GM12873 (cell line): Measurements from ENCODE around the gene AKAP13.

ENCODE experiments used
- CTCF ChIP-seq: IDR thresholded peaks from 2 replicates; pipeline ENCODE4 v1.5.1; 2012; ENCODE audit warnings: low read depth, mild to moderate bottlenecking, moderate library complexity, low read length, control low read depth; ENCODE audit not compliant: insufficient read depth; ENCODE audit errors: missing control alignments

AKAP13 gene

DNA sequence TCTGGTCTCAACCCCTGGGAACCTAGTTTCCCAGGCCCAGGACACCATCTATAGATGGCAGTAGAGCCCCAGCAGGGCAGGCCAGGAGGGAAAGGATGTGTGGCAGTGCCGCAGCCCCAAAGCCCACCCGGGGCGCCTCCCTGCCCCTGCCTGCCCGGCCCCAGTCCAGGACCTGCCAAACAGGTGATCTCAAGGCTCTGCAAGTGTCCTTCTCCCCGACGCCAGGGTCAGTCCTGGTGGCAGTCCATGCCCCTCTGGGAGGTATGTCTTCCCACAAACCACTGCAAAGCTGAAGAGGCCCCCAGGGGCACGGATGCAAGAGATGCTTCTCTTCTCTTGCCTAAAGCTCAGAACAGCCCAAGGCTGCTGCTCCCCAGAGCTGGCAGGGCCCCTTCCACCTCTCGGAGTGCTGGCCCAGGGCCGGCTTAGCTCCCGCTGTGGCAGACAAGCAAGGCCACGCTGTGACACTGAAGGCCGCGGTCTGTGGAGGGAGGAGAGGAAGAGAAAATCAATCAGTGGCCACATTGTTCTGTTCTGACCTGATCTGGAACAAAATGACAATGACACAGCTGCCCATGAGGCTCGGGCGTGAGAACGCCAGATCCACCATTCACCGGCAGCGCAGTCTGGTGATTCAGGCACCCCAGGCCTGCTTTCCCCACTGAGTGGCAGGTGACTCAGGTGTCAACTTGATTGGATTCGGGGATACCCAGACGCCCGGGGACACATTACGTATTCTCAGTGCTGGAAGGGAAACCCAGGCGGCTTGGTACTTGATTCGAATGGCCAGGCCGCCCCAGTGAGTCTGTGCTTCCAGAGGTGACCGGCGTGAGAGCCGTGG, 380.3 kb downstream of the AKAP13 start:
- no peak for TF ChIP-seq CTCF

DNA sequence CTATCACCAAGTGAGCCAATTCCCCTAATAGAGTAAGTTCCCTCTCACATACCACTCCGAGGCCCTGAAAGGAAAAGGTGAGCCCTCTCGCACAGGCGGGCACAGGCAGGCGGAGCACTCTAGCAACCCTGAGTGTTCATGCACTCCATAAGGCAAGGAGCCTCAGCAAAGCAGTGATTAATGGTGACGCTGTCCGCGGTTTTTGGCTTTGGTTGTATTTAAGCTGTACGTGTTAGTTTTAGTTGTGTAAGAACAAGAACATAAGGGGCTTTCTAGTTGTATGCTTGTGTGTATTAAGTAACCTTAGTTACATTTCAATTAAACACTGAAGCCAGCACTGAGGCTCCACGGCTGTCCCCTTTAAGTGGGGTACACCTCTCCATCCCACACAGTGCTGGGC, 381.2 kb downstream of the AKAP13 start:
- no peak for TF ChIP-seq CTCF

- no peak for TF ChIP-seq CTCF
These were observed 381.8 kb downstream of the AKAP13 start for GRCh38 chr15:85762039-85762755.

DNA sequence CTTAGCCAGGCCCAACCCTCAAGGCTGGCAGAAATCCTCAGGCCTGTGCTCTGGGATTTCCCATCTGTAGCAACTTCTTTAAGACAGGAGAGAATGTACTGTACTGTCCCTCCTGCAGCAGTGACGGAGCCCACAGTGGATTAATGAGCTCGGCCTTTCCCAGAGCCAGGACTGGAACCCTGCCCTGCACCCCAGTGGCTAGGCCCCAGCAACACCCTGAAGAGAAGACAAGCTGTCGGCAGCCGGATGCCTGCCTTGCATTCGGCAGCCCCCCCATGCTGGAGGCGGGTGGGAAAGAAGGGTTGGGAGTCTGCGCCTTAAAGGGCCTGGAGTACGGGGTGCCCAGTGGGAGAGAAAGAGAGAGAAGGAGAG, 382.3 kb downstream of the AKAP13 start:
- TF ChIP-seq CTCF = no peak

DNA sequence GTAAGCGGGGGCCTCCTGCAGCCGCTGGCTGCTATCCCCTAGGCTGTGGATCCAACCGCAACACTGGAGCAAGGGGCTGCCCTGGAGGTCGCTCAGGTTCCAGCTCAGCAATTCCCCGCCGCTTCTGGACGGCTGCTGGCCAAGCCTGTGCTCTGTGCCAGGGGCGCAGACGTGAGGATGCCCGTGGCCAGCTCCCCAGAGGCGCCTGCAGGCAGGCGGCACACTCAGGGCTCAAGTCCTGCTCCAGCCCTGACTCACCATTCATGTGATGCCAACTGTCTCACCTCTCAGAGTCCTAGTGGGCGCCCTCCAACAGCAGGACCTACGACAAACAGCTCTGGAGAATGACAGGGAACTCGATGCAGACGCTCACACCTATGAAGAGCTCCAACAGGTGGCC, 382.8 kb downstream of the AKAP13 start:
- no peak for TF ChIP-seq CTCF

- TF ChIP-seq CTCF = no peak
These were observed 383.6 kb downstream of the AKAP13 start for GRCh38 chr15:85763673-85764633.

DNA sequence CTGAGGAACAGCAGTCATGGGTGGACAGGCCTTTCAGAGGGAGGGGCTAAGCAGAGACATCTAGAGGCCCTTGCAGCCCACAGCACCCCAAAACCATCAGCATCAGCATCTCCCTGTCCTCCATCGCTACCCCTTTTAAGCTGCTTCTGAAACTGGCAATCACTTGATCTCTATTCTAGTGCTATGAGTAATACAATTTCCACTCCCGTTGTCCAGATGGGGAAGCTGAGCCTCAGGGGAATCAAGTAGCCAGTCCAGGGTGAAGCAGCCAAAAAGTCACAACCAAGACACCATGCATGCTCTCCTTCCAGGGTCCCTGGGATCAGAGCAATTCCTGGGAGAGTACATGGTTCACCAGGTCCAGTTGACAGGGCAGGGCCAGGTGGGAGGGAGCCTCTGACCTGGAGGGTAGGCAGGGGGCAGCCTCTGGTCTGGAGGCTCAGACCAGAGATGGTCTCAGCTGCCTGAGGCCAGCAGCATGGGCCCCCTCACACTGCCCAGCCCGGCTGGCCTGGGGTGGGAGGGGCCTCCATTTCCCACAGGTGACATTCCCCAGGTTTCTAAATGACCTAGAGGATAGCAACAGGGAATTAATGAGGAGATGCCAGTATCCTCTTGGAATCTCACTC, 384.4 kb downstream of the AKAP13 start:
- no peak for TF ChIP-seq CTCF
